H9 (cell line): ENCODE results near the gene PLEKHM3. TPM values are rescaled to one million over a fixed set of nuclear protein-coding genes. Genes with fewer than 3 reads are reported as not detected.

Experiments used
- DNase-seq: peaks from one replicate; pipeline ENCODE4 v3.0.0-alpha.2; 2017
- H2AFZ ChIP-seq: one replicate; pipeline ENCODE4 v1.6.1; 2013; ENCODE audit warnings: mild to moderate bottlenecking, low read length, control low read depth, moderate library complexity
- H2AK5ac ChIP-seq: 2 replicates; pipeline ENCODE4 v1.6.1; 2013; ENCODE audit warnings: low read length, control low read depth, mixed read lengths; ENCODE audit not compliant: insufficient read length
- H2BK120ac ChIP-seq: one replicate; pipeline ENCODE4 v1.6.1; 2013; ENCODE audit warnings: low read depth, mild to moderate bottlenecking, low read length, control low read depth, inconsistent platforms; ENCODE audit not compliant: poor library complexity, severe bottlenecking
- H2BK12ac ChIP-seq: 2 replicates; pipeline ENCODE4 v1.6.1; 2013; ENCODE audit warnings: low read length, control low read depth, mixed read lengths, low read depth; ENCODE audit not compliant: insufficient read length
- H2BK15ac ChIP-seq: 2 replicates; pipeline ENCODE4 v1.6.1; 2013; ENCODE audit warnings: low read depth, low read length, control low read depth
- H2BK20ac ChIP-seq: one replicate; pipeline ENCODE4 v1.6.1; 2013; ENCODE audit warnings: low read depth, mild to moderate bottlenecking, low read length, control low read depth, inconsistent platforms; ENCODE audit not compliant: poor library complexity, severe bottlenecking
- H2BK5ac ChIP-seq: 2 replicates; pipeline ENCODE4 v1.6.1; 2013; ENCODE audit warnings: low read length, control low read depth, mixed read lengths; ENCODE audit not compliant: insufficient read length
- H3K14ac ChIP-seq: 2 replicates; pipeline ENCODE4 v1.6.1; 2013; ENCODE audit warnings: low read length, control low read depth; ENCODE audit not compliant: insufficient read depth
- H3K18ac ChIP-seq: 2 replicates; pipeline ENCODE4 v1.6.1; 2013; ENCODE audit warnings: low read depth, mild to moderate bottlenecking, mixed read lengths, low read length, control low read depth; ENCODE audit not compliant: insufficient read length
- H3K23ac ChIP-seq: 2 replicates; pipeline ENCODE4 v1.6.1; 2013; ENCODE audit warnings: low read length, control low read depth, mixed read lengths, low read depth; ENCODE audit not compliant: insufficient read length
- H3K23me2 ChIP-seq: 2 replicates; pipeline ENCODE4 v1.6.1; 2013; ENCODE audit warnings: low read depth, mild to moderate bottlenecking, mixed read lengths, low read length, control low read depth; ENCODE audit not compliant: insufficient read length, poor library complexity, severe bottlenecking
- H3K27ac ChIP-seq: 2 replicates; pipeline ENCODE4 v1.5.1; 2013; ENCODE audit warnings: low read length, control low read depth, mixed read lengths, low read depth; ENCODE audit not compliant: insufficient read length
- H3K27me3 ChIP-seq: 2 replicates; pipeline ENCODE4 v1.6.1; 2013; ENCODE audit warnings: low read length, control low read depth, inconsistent platforms; ENCODE audit not compliant: insufficient read depth
- H3K4ac ChIP-seq: 2 replicates; pipeline ENCODE4 v1.6.1; 2013; ENCODE audit warnings: low read depth, mild to moderate bottlenecking, control low read depth, inconsistent platforms, low read length, moderate library complexity
- H3K4me1 ChIP-seq: 2 replicates; pipeline ENCODE4 v1.6.1; 2013; ENCODE audit warnings: low read length, control low read depth, inconsistent platforms; ENCODE audit not compliant: insufficient read depth
- H3K4me2 ChIP-seq: 2 replicates; pipeline ENCODE4 v1.6.1; 2013; ENCODE audit warnings: low read length, control low read depth, mixed read lengths; ENCODE audit not compliant: insufficient read length, insufficient read depth
- H3K56ac ChIP-seq: 2 replicates; pipeline ENCODE4 v1.6.1; 2013; ENCODE audit warnings: low read depth, mild to moderate bottlenecking, mixed read lengths, low read length, control low read depth; ENCODE audit not compliant: insufficient read length
- H3K79me1 ChIP-seq: 2 replicates; pipeline ENCODE4 v1.6.1; 2013; ENCODE audit warnings: low read depth, mild to moderate bottlenecking, moderate library complexity, low read length, control low read depth, inconsistent platforms; ENCODE audit not compliant: insufficient read depth, poor library complexity, severe bottlenecking
- H3K79me2 ChIP-seq: 2 replicates; pipeline ENCODE4 v1.6.1; 2013; ENCODE audit warnings: low read length, control low read depth, inconsistent platforms; ENCODE audit not compliant: insufficient read depth
- H3K9ac ChIP-seq: 2 replicates; pipeline ENCODE4 v1.6.1; 2013; ENCODE audit warnings: low read length, control low read depth, mixed read lengths; ENCODE audit not compliant: insufficient read length; ENCODE audit errors: extremely low read depth
- H3K9me3 ChIP-seq: one replicate; pipeline ENCODE4 v1.6.1; 2013; ENCODE audit warnings: low read depth, low read length, inconsistent platforms; ENCODE audit not compliant: control insufficient read depth
- H3T11ph ChIP-seq: one replicate; pipeline ENCODE4 v1.6.1; 2013; ENCODE audit warnings: mild to moderate bottlenecking, low read length, control low read depth, inconsistent platforms
- H4K20me1 ChIP-seq: one replicate; pipeline ENCODE4 v1.6.1; 2013; ENCODE audit not compliant: control insufficient read depth, insufficient read length, insufficient read depth
- H4K5ac ChIP-seq: 2 replicates; pipeline ENCODE4 v1.6.1; 2013; ENCODE audit warnings: low read depth, mild to moderate bottlenecking, mixed read lengths, low read length, control low read depth; ENCODE audit not compliant: insufficient read length
- H4K8ac ChIP-seq: replicated peaks from 2 replicates; pipeline ENCODE4 v1.6.1; 2013; ENCODE audit warnings: low read length, control low read depth, mixed read lengths, low read depth; ENCODE audit not compliant: insufficient read length
- H4K91ac ChIP-seq: 2 replicates; pipeline ENCODE4 v1.6.1; 2013; ENCODE audit warnings: low read depth, mild to moderate bottlenecking, moderate library complexity, mixed read lengths, low read length, control low read depth; ENCODE audit not compliant: insufficient read length
- H3K27ac Mint-ChIP-seq, 3 experiments: 2 replicates in 2 of 3; 3 replicates in 1 of 3; pipeline ENCODE4 v1.8.0; 2020 to 2021; ENCODE audit warnings: mixed read lengths in 3 of 3, mild to moderate bottlenecking in 1 of 3, moderate library complexity in 1 of 3
- H3K27me3 Mint-ChIP-seq: 2 replicates; pipeline ENCODE4 v1.8.0; 2021; ENCODE audit warnings: low read depth, mild to moderate bottlenecking, moderate library complexity, mixed read lengths
- H3K36me3 Mint-ChIP-seq, 3 experiments: 2 replicates in 2 of 3; 3 replicates in 1 of 3; pipeline ENCODE4 v1.8.0; 2020 to 2021; ENCODE audit warnings: low read depth in 3 of 3, mixed read lengths in 3 of 3; ENCODE audit not compliant: insufficient read depth in 1 of 3
- H3K4me1 Mint-ChIP-seq, 2 experiments: 2 replicates each; pipeline ENCODE4 v1.8.0; 2020; ENCODE audit warnings: mixed read lengths in 2 of 2
- H3K4me3 Mint-ChIP-seq, 2 experiments: 2 replicates in 1 of 2; 3 replicates in 1 of 2; pipeline ENCODE4 v1.8.0; 2020 to 2021; ENCODE audit warnings: mild to moderate bottlenecking in 2 of 2, mixed read lengths in 2 of 2, moderate library complexity in 1 of 2
- H3K9me3 Mint-ChIP-seq, 2 experiments: 2 replicates in 1 of 2; 3 replicates in 1 of 2; pipeline ENCODE4 v1.8.0; 2020; ENCODE audit warnings: mild to moderate bottlenecking in 2 of 2, mixed read lengths in 2 of 2, moderate library complexity in 1 of 2
- WGBS: extraction: QIAGEN DNeasy Blood & Tissue Kit; methylation state at CpG from one replicate; pipeline ENCODE4 v1.1.7; 2013; ENCODE audit warnings: missing lambda C conversion rate, low lambda C conversion rate, mixed read lengths; ENCODE audit not compliant: insufficient read length; ENCODE audit errors: extremely low coverage; 5-methylcytosine and 5-hydroxymethylcytosine counted together
- total RNA-seq: library from RNA; stranded (reverse); gene quantifications from 2 replicates; pipeline ENCODE4 v1.2.1, GENCODE V29; 2021
- TF ChIP-seq, protein P1 (sequence below): fragments of 200-600 bp; sonication (generic); conservative IDR thresholded peaks from 3 replicates; pipeline ENCODE4 v1.8.0; 2021; ENCODE audit warnings: antibody characterized with exemption, mild to moderate bottlenecking

The PLEKHM3 gene
- total RNA-seq, 1 experiment from 2014 or later: 7.5 TPM

DNA sequence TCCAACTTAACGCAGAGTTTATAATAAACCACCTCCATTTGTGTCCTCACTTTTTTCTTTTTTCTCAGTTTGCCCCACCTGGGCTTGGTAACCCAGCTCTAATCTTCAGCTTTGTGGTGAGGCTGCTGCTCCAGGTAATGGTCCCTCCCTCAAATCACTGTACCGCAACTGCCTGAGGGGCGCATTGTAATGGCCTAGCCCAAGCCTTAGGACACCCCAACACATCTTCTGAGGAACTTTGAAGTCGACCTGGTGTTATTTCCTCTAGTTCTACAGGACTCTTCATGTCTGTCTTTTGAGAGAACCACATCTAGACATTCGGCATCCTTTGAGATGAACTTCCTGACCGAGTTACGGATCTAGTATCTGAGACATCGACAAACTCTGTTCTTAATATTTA is 99.7 kb downstream of the PLEKHM3 start:
- Histone ChIP-seq H3K18ac (no peak overlapping the region), H3K14ac (no peak overlapping the region), H3K4me1 (no peaks in the 10 kb centered on the region; the same call in 1 of the 2 replicates), H2BK12ac (no peak overlapping the region), H4K5ac (no peak overlapping the region), H4K8ac (no peak overlapping the region), H3K27ac (no peak overlapping the region), H3K56ac (no peak overlapping the region), H3K27me3 (no peaks in the 10 kb centered on the region), H2BK15ac (no peak overlapping the region), H2BK20ac (no peak overlapping the region), H3K4me2 (no peak overlapping the region), H2BK120ac (no peak overlapping the region), H3K23ac (no peak overlapping the region), H3K9me3 (no peaks in the 10 kb centered on the region), H2BK5ac (no peak overlapping the region), H2AFZ (no peak overlapping the region), H3K79me1 (no peaks in the 10 kb centered on the region), H2AK5ac (no peak overlapping the region), H3K23me2 (no peaks in the 10 kb centered on the region), H3T11ph (no peak overlapping the region), H3K4ac (no peak overlapping the region), H4K91ac (no peak overlapping the region), H3K79me2 (no peaks in the 10 kb centered on the region), H3K9ac (no peak overlapping the region), H4K20me1 (no peaks in the 10 kb centered on the region)
- H3K36me3 Mint-ChIP-seq: peaks cover 1 to 6% (median 4%) of the 10 kb centered on the region in 3 experiments; a peak in 4 of 7 replicates
- no peaks in the 10 kb centered on the region for H3K9me3 Mint-ChIP-seq
- TF ChIP-seq, protein P1, sequence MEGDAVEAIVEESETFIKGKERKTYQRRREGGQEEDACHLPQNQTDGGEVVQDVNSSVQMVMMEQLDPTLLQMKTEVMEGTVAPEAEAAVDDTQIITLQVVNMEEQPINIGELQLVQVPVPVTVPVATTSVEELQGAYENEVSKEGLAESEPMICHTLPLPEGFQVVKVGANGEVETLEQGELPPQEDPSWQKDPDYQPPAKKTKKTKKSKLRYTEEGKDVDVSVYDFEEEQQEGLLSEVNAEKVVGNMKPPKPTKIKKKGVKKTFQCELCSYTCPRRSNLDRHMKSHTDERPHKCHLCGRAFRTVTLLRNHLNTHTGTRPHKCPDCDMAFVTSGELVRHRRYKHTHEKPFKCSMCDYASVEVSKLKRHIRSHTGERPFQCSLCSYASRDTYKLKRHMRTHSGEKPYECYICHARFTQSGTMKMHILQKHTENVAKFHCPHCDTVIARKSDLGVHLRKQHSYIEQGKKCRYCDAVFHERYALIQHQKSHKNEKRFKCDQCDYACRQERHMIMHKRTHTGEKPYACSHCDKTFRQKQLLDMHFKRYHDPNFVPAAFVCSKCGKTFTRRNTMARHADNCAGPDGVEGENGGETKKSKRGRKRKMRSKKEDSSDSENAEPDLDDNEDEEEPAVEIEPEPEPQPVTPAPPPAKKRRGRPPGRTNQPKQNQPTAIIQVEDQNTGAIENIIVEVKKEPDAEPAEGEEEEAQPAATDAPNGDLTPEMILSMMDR: no peak
- peaks cover 24% of the 10 kb centered on the region in 2 experiments for H3K4me1 Mint-ChIP-seq
- DNase-seq: no peak
- no peaks in the 10 kb centered on the region for H3K27me3 Mint-ChIP-seq
- H3K4me3 Mint-ChIP-seq: no peak overlapping the region
- H3K27ac Mint-ChIP-seq: peak overlapping the region in 1 of 3 experiments; percentile 34; a peak in 1 of 7 replicates
- no CpG with 5 or more reads among the region's 8 CpGs for WGBS
